Medulla oblongata (tissue), 1 donor: ENCODE measurements around the gene DAW1.

Experiments used
- DNase-seq: peaks from one replicate; pipeline ENCODE4 v3.0.0-alpha.2; 2015; ENCODE audit errors: extremely low spot score

DAW1 gene

GRCh38 chr2:227862227-227862740 lies 9.1 kb upstream of the DAW1 start:
- peak; percentile 61 for DNase-seq

GRCh38 chr2:227862741-227863588 lies 8.5 kb upstream of the DAW1 start:
- no peak for DNase-seq

- no peak for DNase-seq
Measured at GRCh38 chr2:227864161-227864756, 7.2 kb upstream of the DAW1 start.

GRCh38 chr2:227865291-227865690 lies 6.1 kb upstream of the DAW1 start:
- DNase-seq, result no peak

GRCh38 chr2:227867386-227867785 lies 4.0 kb upstream of the DAW1 start:
- no peak for DNase-seq

GRCh38 chr2:227870710-227871374 lies 589 bp upstream of the DAW1 start:
- no peak for DNase-seq

GRCh38 chr2:227872676-227873075 lies 1.2 kb downstream of the DAW1 start:
- no peak for DNase-seq

GRCh38 chr2:227876300-227876801 lies 4.9 kb downstream of the DAW1 start:
- DNase-seq, result no peak

GRCh38 chr2:227877421-227878310 lies 6.2 kb downstream of the DAW1 start:
- no peak for DNase-seq

GRCh38 chr2:227880460-227880859 lies 9.0 kb downstream of the DAW1 start:
- no peak for DNase-seq

- no peak for DNase-seq
Measured at GRCh38 chr2:227881866-227882517, 10.6 kb downstream of the DAW1 start.

GRCh38 chr2:227884511-227884947 lies 13.1 kb downstream of the DAW1 start:
- DNase-seq, result peak; percentile 27

GRCh38 chr2:227886149-227886548 lies 14.7 kb downstream of the DAW1 start:
- no peak for DNase-seq

GRCh38 chr2:227888289-227888688 lies 16.9 kb downstream of the DAW1 start:
- no peak for DNase-seq

- no peak for DNase-seq
Measured at GRCh38 chr2:227889336-227889735, 17.9 kb downstream of the DAW1 start.

GRCh38 chr2:227890495-227891079 lies 19.2 kb downstream of the DAW1 start:
- DNase-seq, result peak; percentile 83

GRCh38 chr2:227891673-227892072 lies 20.2 kb downstream of the DAW1 start:
- DNase-seq, result no peak

- no peak for DNase-seq
Measured at GRCh38 chr2:227903381-227903780, 31.9 kb downstream of the DAW1 start.

GRCh38 chr2:227906991-227907390 lies 35.6 kb downstream of the DAW1 start:
- no peak for DNase-seq
